Measurements from ENCODE around the gene SEMG2. TPM values are rescaled to one million over a fixed set of nuclear protein-coding genes. Genes with fewer than 3 reads are reported as not detected.

Gene SEMG2
- total RNA-seq, 4 donors from 2014 or later, result not detected

DNA sequence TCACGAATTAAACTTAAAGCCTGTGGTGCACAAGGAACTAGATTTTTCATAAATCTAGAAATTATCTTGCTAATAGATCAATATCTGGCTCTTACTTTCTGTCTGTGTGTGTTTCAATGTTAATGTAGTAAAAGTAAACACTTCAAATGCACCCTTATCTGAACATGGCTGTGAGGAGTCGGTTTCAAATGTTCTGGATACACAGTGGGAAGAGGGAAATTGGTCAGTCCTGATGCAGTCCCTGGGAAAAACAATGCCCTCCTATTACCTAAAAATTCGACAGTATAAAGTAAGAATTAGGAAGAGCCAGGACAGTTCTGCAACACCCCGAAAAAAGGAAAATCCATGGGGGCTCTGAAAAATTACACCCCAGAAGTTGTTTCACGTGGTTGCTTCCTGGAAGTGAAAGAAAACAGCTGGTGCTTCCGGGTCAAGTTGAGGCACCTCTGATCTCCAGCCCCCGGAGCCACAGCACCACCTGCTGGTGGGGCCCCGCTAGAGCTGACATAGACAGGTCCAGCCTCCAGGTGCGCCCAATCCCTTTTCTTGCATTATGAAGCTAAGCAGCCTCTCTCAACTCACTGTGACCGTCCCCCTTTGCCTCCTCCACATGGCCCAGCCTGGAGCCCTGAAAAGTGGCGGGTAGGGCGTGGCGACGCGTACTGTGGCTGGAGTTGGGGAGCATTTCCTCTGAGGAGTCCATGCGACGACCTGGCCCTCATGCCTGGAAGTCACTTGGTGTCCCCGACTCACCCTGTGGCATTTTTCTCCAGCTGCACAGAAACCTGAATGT is 8.3 kb downstream of the SEMG2 start:
- TF ChIP-seq, protein P1, sequence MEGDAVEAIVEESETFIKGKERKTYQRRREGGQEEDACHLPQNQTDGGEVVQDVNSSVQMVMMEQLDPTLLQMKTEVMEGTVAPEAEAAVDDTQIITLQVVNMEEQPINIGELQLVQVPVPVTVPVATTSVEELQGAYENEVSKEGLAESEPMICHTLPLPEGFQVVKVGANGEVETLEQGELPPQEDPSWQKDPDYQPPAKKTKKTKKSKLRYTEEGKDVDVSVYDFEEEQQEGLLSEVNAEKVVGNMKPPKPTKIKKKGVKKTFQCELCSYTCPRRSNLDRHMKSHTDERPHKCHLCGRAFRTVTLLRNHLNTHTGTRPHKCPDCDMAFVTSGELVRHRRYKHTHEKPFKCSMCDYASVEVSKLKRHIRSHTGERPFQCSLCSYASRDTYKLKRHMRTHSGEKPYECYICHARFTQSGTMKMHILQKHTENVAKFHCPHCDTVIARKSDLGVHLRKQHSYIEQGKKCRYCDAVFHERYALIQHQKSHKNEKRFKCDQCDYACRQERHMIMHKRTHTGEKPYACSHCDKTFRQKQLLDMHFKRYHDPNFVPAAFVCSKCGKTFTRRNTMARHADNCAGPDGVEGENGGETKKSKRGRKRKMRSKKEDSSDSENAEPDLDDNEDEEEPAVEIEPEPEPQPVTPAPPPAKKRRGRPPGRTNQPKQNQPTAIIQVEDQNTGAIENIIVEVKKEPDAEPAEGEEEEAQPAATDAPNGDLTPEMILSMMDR (IDR thresholded peaks at IDR 0.05), result no peak
- ATAC-seq (ENCODE audit: low FRiP score) (no peak), DNase-seq (ENCODE audit: low spot score) (no peak)

DNA sequence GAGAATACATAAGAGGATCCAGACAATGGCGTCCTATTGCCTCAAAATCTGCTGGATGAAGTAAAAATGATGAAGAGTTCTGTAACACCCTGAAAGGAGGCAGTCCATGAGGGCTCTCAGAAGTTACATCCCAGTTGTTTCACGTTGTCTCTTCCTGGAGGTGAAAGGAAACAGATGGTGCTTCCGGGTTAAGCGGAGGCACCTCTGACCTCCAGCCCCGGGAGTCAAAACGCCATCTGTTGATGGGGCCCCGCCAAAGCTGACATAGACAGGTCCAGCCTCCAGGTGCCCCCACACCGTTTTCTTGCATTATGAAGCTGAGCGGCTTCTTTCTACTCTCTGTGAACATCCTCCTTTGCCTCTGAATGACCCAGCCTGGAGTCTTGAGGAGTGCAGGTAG is 9.5 kb downstream of the SEMG2 start:
- ATAC-seq (ENCODE audit: low FRiP score) (no peak), DNase-seq (ENCODE audit: low spot score) (no peak)
- TF ChIP-seq, protein P1 (IDR thresholded peaks at IDR 0.05), result no peak

DNA sequence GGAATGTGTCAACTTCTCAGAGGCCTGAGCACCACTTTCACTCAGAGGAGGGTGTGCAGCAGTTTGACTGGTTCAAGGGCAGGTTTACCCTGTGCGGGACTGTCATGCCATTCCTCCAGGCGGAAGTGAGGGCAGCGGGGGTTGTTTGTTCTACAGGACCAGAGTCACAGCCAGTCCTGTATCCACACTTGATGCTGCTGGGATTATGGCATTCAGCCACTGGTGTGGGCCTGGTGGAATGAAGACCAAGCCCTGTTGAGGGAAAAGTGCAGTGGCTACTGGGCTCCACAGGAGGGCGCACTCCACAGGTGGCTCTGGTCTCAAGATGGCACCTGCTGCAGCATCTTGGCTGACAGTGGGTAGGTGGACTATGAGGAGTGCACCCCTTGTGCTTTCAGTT is 14.8 kb downstream of the SEMG2 start:
- TF ChIP-seq, protein P1 (IDR thresholded peaks at IDR 0.05), result no peak
- DNase-seq (ENCODE audit: low spot score) (no peak), ATAC-seq (ENCODE audit: low FRiP score) (no peak)

DNA sequence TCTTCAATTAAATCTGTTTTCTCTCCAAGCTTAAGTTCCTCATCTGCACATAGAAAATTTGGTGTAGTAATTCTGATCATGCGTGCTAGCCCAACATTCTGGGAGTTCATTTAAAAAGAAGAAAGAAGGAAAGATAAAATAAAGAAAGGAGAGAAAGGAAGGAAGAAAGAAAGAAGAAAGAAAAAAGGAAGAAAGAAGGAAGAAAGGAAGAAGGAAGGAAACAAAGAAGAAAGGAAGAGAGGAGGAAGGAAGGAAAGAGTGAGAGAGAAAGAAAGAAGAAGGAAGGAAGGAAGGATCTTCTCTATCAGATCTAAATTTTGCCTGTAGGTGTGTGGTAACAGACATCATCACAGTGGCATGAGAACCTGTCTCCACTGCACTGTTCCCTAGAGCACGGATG is 17.0 kb downstream of the SEMG2 start:
- TF ChIP-seq, protein P1 (IDR thresholded peaks at IDR 0.05), result no peak
- ATAC-seq (ENCODE audit: low FRiP score) (no peak), DNase-seq (ENCODE audit: low spot score) (no peak)

DNA sequence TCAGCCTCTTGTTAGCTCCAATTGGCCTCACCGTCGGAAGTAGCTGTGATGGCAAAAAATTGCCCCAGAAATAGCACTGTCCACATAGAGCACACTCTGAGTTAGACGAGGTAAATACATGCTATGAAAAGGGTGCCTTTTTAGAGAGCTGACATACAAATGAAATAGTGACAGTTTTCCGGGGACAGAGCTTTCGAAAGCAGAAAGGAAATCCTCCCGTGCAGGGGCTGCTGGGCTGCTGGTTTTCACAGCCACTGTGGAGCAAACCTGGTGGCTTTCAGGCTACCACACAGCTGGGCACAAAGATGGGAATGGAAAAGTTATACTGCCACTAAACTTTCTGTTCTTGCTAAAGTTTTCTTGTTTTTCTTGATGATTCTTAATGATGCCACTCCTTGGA is 24.9 kb downstream of the SEMG2 start:
- DNase-seq (ENCODE audit: low spot score) (no peak), ATAC-seq (ENCODE audit: low FRiP score) (no peak)
- TF ChIP-seq, protein P1 (IDR thresholded peaks at IDR 0.05), result no peak

DNA sequence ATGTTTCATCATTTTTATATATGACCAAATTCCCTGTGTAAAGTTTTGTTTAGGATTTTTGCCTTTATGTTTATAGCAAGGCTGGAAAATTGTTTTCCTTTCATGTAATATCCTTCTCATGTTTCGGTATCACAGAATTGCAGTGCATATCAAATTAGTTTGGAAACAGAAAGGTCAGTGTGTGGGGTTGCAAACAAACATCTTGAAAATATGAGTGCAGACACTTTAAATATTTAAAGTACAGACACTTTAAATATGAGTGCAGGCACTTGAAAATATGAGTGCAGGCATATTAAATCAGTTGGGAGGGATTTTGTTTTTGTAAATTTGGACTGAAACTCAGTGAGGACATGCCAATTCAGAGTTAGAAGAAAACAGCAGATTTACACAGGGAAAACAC is 26.7 kb downstream of the SEMG2 start:
- DNase-seq (ENCODE audit: low spot score) (no peak), ATAC-seq (ENCODE audit: low FRiP score) (no peak)
- TF ChIP-seq, protein P1 (IDR thresholded peaks at IDR 0.05), result no peak

DNA sequence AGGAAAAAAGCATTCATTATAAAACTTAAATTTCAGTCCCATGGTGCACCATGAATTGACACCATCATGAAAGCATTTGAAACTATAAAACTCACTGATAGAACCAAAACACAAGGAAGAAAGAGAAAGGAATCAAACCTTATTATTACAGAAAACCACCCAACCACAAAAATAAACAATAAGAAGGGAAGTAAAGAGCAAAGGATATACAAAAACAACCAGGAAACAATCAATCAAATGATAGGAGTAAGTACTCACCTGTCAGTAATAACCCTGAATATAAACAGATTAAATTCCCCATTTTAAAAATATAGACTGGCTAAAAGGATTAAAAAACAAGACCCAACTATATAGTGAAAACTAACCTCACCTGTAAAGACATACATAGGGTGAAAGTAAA is 27.4 kb downstream of the SEMG2 start:
- DNase-seq (ENCODE audit: low spot score), result no peak
- no peak for ATAC-seq (ENCODE audit: low FRiP score)
- TF ChIP-seq, protein P1 (IDR thresholded peaks at IDR 0.05), result no peak

Measured in omental fat pad (tissue), 4 donors.